HCT116 (cell line): ENCODE results near the gene ARHGDIG. TPM values are rescaled to one million over a fixed set of nuclear protein-coding genes. Genes with fewer than 3 reads are reported as not detected.

Source experiments
- ATAC-seq: fragments of 200-7000 bp; cut with Tn5 transposase; 2 replicates; pipeline ENCODE4 v1.9.1; 2020; ENCODE audit warnings: mild to moderate bottlenecking, moderate library complexity
- BruUV-seq: library from RNA; stranded (reverse); fragments of 400-500 nt; replicated peaks from 2 replicates; lab custom pipeline; 2021; lab: Mats Ljungman, UMichigan
- CTCF ChIA-PET: fragments of 300-600 bp; sonication (Branson Sonifier 250); formaldehyde crosslinking; loops from one replicate; lab custom pipeline; 2021; ENCODE audit warnings: antibody characterized with exemption; lab: Charles Lee
- POLR2A ChIA-PET: fragments of 300-600, 350-600 bp; sonication (Branson Sonifier 250); formaldehyde crosslinking; loops from one replicate; lab custom pipeline; 2021; ENCODE audit warnings: antibody characterized with exemption; lab: Charles Lee
- RAD21 ChIA-PET, 2 experiments: fragments of 300-600 bp; sonication (Branson Sonifier 250); formaldehyde crosslinking; loops; one replicate each; lab custom pipeline; 2023; ENCODE audit warnings: low total read pairs in 2 of 2; ENCODE audit not compliant: uncharacterized antibody in 2 of 2, unreplicated experiment in 2 of 2, low non-redundant PET in 1 of 2; lab: Charles Lee
- DNase-seq: peaks from one replicate; pipeline ENCODE4 v3.0.0-alpha.2; 2010; ENCODE audit warnings: low read depth, low spot score
- H2AFZ ChIP-seq: fragments of 200-600 bp; shearing (Covaris generic), sonication (generic); 2 replicates; pipeline ENCODE4 v1.6.1; 2017; ENCODE audit warnings: low read depth, mixed run types, mixed read lengths, antibody characterized with exemption, low read length; ENCODE audit not compliant: poor library complexity, severe bottlenecking
- H3K27ac ChIP-seq: 2 replicates; pipeline ENCODE4 v1.5.1; 2012; ENCODE audit warnings: low read depth, low read length
- H3K27me3 ChIP-seq: fragments of 200-600 bp; sonication (generic); 2 replicates; pipeline ENCODE4 v1.6.1; 2016; ENCODE audit warnings: mixed run types, low read length, mixed read lengths; ENCODE audit not compliant: insufficient read depth
- H3K36me3 ChIP-seq, 2 experiments: fragments of 200-500 bp in 1 of 2; fragments of 200-600 bp in 1 of 2; sonication (Bioruptor generic) in 1 of 2; sonication (generic) in 1 of 2; 2 replicates each; pipeline versions ENCODE4 v1.5.1 to v1.6.1; 2014 to 2016; ENCODE audit warnings: low read length in 2 of 2, inconsistent platforms in 1 of 2, mixed read lengths in 1 of 2, mixed run types in 1 of 2; ENCODE audit not compliant: insufficient read depth in 2 of 2, control insufficient read depth in 1 of 2
- H3K4me1 ChIP-seq, 2 experiments: fragments of 200-600 bp in 1 of 2; sonication (generic) in 1 of 2; 2 replicates each; pipeline versions ENCODE4 v1.5.1 to v1.6.1; 2012 to 2017; ENCODE audit warnings: low read length in 2 of 2, inconsistent platforms in 1 of 2, mild to moderate bottlenecking in 1 of 2, mixed read lengths in 1 of 2, mixed run types in 1 of 2, moderate library complexity in 1 of 2; ENCODE audit not compliant: insufficient read depth in 2 of 2, control insufficient read depth in 1 of 2
- H3K4me2 ChIP-seq: fragments of 200-600 bp; sonication (generic); 2 replicates; pipeline ENCODE4 v1.6.1; 2017; ENCODE audit warnings: mixed run types, low read length, mixed read lengths
- H3K4me3 ChIP-seq, 2 experiments: fragments of 200-600 bp in 1 of 2; sonication (generic) in 1 of 2; replicated peaks in 1 of 2; 2 replicates each; pipeline ENCODE4 v1.5.1; 2011 to 2016; ENCODE audit warnings: low read length in 2 of 2, control low read depth in 1 of 2, low read depth in 1 of 2, mild to moderate bottlenecking in 1 of 2, mixed read lengths in 1 of 2, mixed run types in 1 of 2
- H3K79me2 ChIP-seq: fragments of 200-600 bp; sonication (generic); 2 replicates; pipeline ENCODE4 v1.6.1; 2017; ENCODE audit warnings: mild to moderate bottlenecking, mixed run types, low read length, moderate library complexity, mixed read lengths; ENCODE audit not compliant: insufficient read depth
- H3K9ac ChIP-seq: fragments of 200-600 bp; sonication (generic); 2 replicates; pipeline ENCODE4 v1.6.1; 2016; ENCODE audit warnings: low read length, mixed read lengths
- H3K9me2 ChIP-seq: fragments of 200-600 bp; sonication (generic), shearing (Covaris generic); 2 replicates; pipeline ENCODE4 v1.6.1; 2017; ENCODE audit warnings: mixed run types, mild to moderate bottlenecking, moderate library complexity; ENCODE audit not compliant: insufficient read depth
- H3K9me3 ChIP-seq, 2 experiments: fragments of 200-500 bp in 1 of 2; fragments of 200-600 bp in 1 of 2; sonication (Bioruptor generic) in 1 of 2; sonication (generic) in 1 of 2; 2 replicates each; pipeline ENCODE4 v1.6.1; 2014 to 2017; ENCODE audit warnings: low read length in 2 of 2, mixed read lengths in 2 of 2, inconsistent platforms in 1 of 2, low read depth in 1 of 2, mild to moderate bottlenecking in 1 of 2, mixed run types in 1 of 2, moderate library complexity in 1 of 2; ENCODE audit not compliant: control insufficient read depth in 1 of 2, insufficient read depth in 1 of 2
- H4K20me1 ChIP-seq: fragments of 200-600 bp; sonication (generic), shearing (Covaris generic); 2 replicates; pipeline ENCODE4 v1.6.1; 2017; ENCODE audit warnings: mixed run types, mild to moderate bottlenecking, moderate library complexity; ENCODE audit not compliant: insufficient read depth
- ATF3 ChIP-seq: IDR thresholded peaks from 2 replicates; pipeline ENCODE4 v1.6.1; 2012
- CBX3 ChIP-seq: IDR thresholded peaks from 2 replicates; pipeline ENCODE4 v1.6.1; 2012; ENCODE audit warnings: low read depth
- EZH2 ChIP-seq: fragments of 200-600 bp; sonication (generic); IDR thresholded peaks from 2 replicates; pipeline ENCODE4 v1.6.1; 2017; ENCODE audit warnings: antibody characterized with exemption, mixed run types
- EZH2phosphoT487 ChIP-seq: fragments of 200-600 bp; IDR thresholded peaks from 2 replicates; pipeline ENCODE4 v1.6.1; 2018; ENCODE audit warnings: antibody characterized with exemption, borderline replicate concordance
- FOSL1 ChIP-seq: IDR thresholded peaks from 2 replicates; pipeline ENCODE4 v1.6.1; 2012; ENCODE audit warnings: low read depth
- JUND ChIP-seq: IDR thresholded peaks from 2 replicates; pipeline ENCODE4 v1.6.1; 2012
- MAX ChIP-seq: IDR thresholded peaks from 2 replicates; pipeline ENCODE4 v1.6.1; 2012
- POLR2A ChIP-seq: IDR thresholded peaks from 2 replicates; pipeline ENCODE4 v1.7.0; 2011; ENCODE audit warnings: borderline replicate concordance; ENCODE audit not compliant: insufficient read depth, insufficient read length; ENCODE audit errors: extremely low read depth
- REST ChIP-seq: IDR thresholded peaks from 2 replicates; pipeline ENCODE4 v1.6.1; 2012; ENCODE audit warnings: low read depth
- SP1 ChIP-seq: IDR thresholded peaks from 2 replicates; pipeline ENCODE4 v1.6.1; 2012; ENCODE audit warnings: low read depth
- TCF7L2 ChIP-seq: IDR thresholded peaks from 2 replicates; pipeline ENCODE4 v1.7.0; 2011; ENCODE audit warnings: borderline replicate concordance, inconsistent platforms; ENCODE audit not compliant: insufficient read depth, insufficient read length; ENCODE audit errors: extremely low read depth
- YY1 ChIP-seq: IDR thresholded peaks from 2 replicates; pipeline ENCODE4 v1.6.1; 2011; ENCODE audit warnings: low read length, low read depth, moderate library complexity, mild to moderate bottlenecking; ENCODE audit not compliant: insufficient replicate concordance; ENCODE audit errors: extremely low read depth
- ZFX ChIP-seq: fragments of 450-650 bp; IDR thresholded peaks from 2 replicates; pipeline ENCODE4 v1.6.1; 2017
- intact Hi-C: fragments of 100-400 bp; cut with micrococcal nuclease; formaldehyde crosslinking; loops from 2 replicates; pipeline ENCODE4 v1.10.0; 2022
- total RNA-seq: library from RNA; stranded (reverse); gene quantifications from one replicate; pipeline ENCODE4 v1.2.1, GENCODE V29; 2021; ENCODE audit not compliant: unreplicated experiment

The ARHGDIG gene
- total RNA-seq, 1 experiment from 2014 or later, result not detected

- H3K27ac ChIP-seq, result no peak overlapping the region
- H4K20me1 ChIP-seq, result no peaks in the 10 kb centered on the region
- ChIA-PET RAD21 (no interaction called here), CTCF (no interaction called here)
- peak; percentile 90 for ATAC-seq
- no peak for DNase-seq
- BruUV-seq, result no TSS peak
- no peak overlapping the region for H3K4me3 ChIP-seq
- TF ChIP-seq SP1, result no peak
- TF ChIP-seq CBX3, result no peak
- TF ChIP-seq, all 23 proteins: peak for 0
- Histone ChIP-seq H3K27me3 (no peaks in the 10 kb centered on the region), H2AFZ (no peak overlapping the region), H3K4me1 (no peaks in the 10 kb centered on the region), H3K9ac (no peak overlapping the region), H3K9me2 (no peaks in the 10 kb centered on the region), H3K4me2 (no peak overlapping the region), H3K79me2 (no peaks in the 10 kb centered on the region), H3K9me3 (no peaks in the 10 kb centered on the region), H3K36me3 (no peaks in the 10 kb centered on the region)
- POLR2A ChIA-PET, result no interaction called here
- intact Hi-C loops, result no loop called here
Observed at GRCh38 chr16:273547-274421, 6.6 kb upstream of the ARHGDIG start.

- DNase-seq (no peak), ATAC-seq (no peak)
- H2AFZ ChIP-seq, result no peak overlapping the region
- no peaks in the 10 kb centered on the region for H3K79me2 ChIP-seq
- no peaks in the 10 kb centered on the region for H3K27me3 ChIP-seq
- H3K9me3 ChIP-seq, result no peaks in the 10 kb centered on the region
- no peaks in the 10 kb centered on the region for H3K4me1 ChIP-seq
- ChIA-PET POLR2A (no interaction called here), RAD21 (no interaction called here), CTCF (no interaction called here)
- no peak overlapping the region for H3K9ac ChIP-seq
- no peaks in the 10 kb centered on the region for H4K20me1 ChIP-seq
- no TSS peak for BruUV-seq
- no peak overlapping the region for H3K4me3 ChIP-seq
- intact Hi-C loops, result no loop called here
- H3K4me2 ChIP-seq, result no peak overlapping the region
- no peaks in the 10 kb centered on the region for H3K36me3 ChIP-seq
- no peaks in the 10 kb centered on the region for H3K9me2 ChIP-seq
- no peak overlapping the region for H3K27ac ChIP-seq
- no peak for TF ChIP-seq MAX
- no peak for TF ChIP-seq POLR2A
- TF ChIP-seq TCF7L2, result no peak
- TF ChIP-seq JUND, result no peak
- no peak for TF ChIP-seq EZH2
- TF ChIP-seq EZH2phosphoT487, result no peak
- TF ChIP-seq SP1, result no peak
- no peak for TF ChIP-seq REST
- no peak for TF ChIP-seq ZFX
- no peak for TF ChIP-seq ATF3
- TF ChIP-seq YY1, result no peak
- no peak for TF ChIP-seq CBX3
- TF ChIP-seq FOSL1, result no peak
Observed at GRCh38 chr16:275041-275641, 5.2 kb upstream of the ARHGDIG start.
